ENCODE data around the gene PHLDA2. TPM values are rescaled to one million over a fixed set of nuclear protein-coding genes. Genes with fewer than 3 reads are reported as not detected.

The PHLDA2 gene
- total and polyA plus RNA-seq, 12 donors = 0.39 to 14.2 (median 0.89) TPM; not detected in 1

DNA sequence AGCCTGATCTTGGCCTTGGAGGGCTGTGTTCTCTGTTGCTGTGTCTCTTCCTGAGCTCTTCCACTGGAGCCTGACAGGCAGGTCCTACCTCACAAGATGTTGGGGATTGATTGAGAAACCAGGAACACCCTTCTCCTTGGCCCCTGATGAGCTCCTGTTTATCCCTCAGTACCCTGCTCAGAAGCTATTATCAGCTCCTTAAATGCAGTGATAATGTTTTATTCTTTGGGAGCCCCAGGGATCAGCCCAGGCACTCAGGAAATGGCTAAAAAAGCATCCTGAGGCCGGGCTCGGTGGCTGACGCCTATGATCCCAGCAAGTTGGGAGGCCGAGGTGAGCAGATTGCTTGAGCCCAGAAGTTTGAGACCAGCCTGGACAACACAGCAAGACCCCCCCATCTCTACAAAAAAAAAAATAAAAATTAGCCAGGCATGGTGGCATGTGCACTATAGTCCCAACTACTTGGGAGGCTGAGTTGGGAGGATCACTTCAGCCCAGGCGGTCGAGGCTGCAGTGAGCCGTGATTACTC, 4.9 kb upstream of the PHLDA2 start:
- 80 to 83% methylated on average over 7 of the region's 7 CpGs for WGBS, 2 donors
- intact Hi-C loops (cut with DNase I) = no loop called here
- TF ChIP-seq, protein P1, sequence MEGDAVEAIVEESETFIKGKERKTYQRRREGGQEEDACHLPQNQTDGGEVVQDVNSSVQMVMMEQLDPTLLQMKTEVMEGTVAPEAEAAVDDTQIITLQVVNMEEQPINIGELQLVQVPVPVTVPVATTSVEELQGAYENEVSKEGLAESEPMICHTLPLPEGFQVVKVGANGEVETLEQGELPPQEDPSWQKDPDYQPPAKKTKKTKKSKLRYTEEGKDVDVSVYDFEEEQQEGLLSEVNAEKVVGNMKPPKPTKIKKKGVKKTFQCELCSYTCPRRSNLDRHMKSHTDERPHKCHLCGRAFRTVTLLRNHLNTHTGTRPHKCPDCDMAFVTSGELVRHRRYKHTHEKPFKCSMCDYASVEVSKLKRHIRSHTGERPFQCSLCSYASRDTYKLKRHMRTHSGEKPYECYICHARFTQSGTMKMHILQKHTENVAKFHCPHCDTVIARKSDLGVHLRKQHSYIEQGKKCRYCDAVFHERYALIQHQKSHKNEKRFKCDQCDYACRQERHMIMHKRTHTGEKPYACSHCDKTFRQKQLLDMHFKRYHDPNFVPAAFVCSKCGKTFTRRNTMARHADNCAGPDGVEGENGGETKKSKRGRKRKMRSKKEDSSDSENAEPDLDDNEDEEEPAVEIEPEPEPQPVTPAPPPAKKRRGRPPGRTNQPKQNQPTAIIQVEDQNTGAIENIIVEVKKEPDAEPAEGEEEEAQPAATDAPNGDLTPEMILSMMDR (IDR thresholded peaks at IDR 0.05) = no peak
- DNase-seq (no peak), ATAC-seq (no peak)
- H3K27ac ChIP-seq = peak overlapping the region in 1 of 10 donors; percentile 31
- peaks cover 4 to 33% (median 15%) of the 10 kb centered on the region in 9 donors for H3K4me1 ChIP-seq
- no peaks in the 10 kb centered on the region for H3K36me3 ChIP-seq
- peaks cover 0 to 23% (median 16%) of the 10 kb centered on the region in 7 donors for H3K27me3 ChIP-seq
- peaks cover 0 to 20% (median 5%) of the 10 kb centered on the region in 11 donors for H3K9me3 ChIP-seq
- no peak overlapping the region for H3K4me3 ChIP-seq

DNA sequence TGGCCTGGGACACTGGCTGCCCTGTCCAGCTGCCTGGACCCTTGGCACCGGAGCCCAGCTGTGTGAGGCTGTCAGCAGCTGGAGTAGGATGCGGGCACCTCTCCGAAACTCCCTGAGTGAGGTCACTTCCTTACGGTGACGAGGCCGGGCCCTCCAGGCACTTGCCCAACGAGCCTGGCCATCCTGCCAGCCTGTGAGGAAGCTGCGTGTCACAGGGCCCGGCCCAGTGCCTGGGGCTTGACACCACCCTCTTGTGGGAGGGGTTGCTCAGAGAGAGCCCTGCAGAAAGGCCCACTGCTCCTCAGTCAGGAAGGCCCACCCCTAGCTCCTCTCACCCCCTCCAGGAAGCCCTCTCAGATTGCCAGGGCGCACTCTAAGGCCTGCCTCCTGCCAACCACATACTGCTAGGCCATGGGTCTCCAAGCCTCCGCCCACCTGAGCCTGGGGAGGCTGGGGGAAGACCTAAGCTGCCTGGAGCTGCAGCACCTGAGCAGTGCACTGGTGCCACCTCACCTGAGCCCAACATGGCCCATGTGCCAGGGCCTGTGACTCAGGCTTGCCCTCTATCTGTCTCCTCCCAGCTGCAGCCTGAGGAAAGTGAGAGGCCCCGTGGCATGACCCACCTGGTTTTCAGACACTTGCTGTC, 4.3 kb upstream of the PHLDA2 start:
- peaks cover 0 to 29% (median 22%) of the 10 kb centered on the region in 7 donors for H3K27me3 ChIP-seq

DNA sequence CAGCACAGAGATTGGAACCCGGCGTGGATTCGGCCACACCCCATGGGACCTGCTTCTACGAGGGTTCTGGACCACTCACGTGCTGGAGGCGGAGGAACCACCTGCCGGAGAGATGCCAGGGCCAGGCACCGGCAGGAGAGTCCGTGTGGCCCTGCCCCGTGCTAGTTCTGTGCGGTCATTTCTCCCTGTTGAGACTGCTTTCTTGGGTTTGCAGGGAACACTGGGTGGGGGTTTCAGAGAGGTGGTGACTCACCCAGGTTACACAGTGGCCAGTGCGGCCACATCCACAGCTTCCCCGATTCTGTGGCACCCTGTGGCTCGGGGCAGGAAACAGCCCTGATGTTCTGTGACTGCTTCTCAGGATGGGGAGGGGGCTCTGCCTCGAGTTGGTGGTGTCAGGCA, 3.6 kb upstream of the PHLDA2 start:
- 59 to 73% methylated on average over 15 of the region's 15 CpGs for WGBS, 2 donors
- H3K36me3 ChIP-seq = no peaks in the 10 kb centered on the region
- intact Hi-C loops (cut with DNase I) = no loop called here
- H3K27ac ChIP-seq = peak overlapping the region in 1 of 10 donors; percentile 71
- H3K4me3 ChIP-seq = no peak overlapping the region
- ATAC-seq (no peak), DNase-seq (no peak)
- H3K27me3 ChIP-seq = peaks cover 0 to 35% (median 28%) of the 10 kb centered on the region in 7 donors
- TF ChIP-seq, protein P1 (IDR thresholded peaks at IDR 0.05) = no peak
- peaks cover 9 to 46% (median 23%) of the 10 kb centered on the region in 9 donors for H3K4me1 ChIP-seq
- peaks cover 0 to 10% (median 5%) of the 10 kb centered on the region in 11 donors for H3K9me3 ChIP-seq

More for the DNA sequence above, 4.3 kb upstream of the PHLDA2 start:
- H3K9me3 ChIP-seq = peaks cover 0 to 15% (median 5%) of the 10 kb centered on the region in 11 donors
- ATAC-seq (peak; percentile 7 to 54 (median 42)), DNase-seq (peak; percentile 39 to 68)
- peak overlapping the region in 1 of 10 donors; percentile 71 for H3K27ac ChIP-seq
- no peak overlapping the region for H3K4me3 ChIP-seq
- WGBS, 2 donors = 46 to 54% methylated on average over 12 of the region's 12 CpGs
- H3K36me3 ChIP-seq = no peaks in the 10 kb centered on the region
- intact Hi-C loops (cut with DNase I) = no loop called here
- TF ChIP-seq, protein P1 (IDR thresholded peaks at IDR 0.05) = no peak
- peaks cover 8 to 39% (median 20%) of the 10 kb centered on the region in 9 donors for H3K4me1 ChIP-seq

DNA sequence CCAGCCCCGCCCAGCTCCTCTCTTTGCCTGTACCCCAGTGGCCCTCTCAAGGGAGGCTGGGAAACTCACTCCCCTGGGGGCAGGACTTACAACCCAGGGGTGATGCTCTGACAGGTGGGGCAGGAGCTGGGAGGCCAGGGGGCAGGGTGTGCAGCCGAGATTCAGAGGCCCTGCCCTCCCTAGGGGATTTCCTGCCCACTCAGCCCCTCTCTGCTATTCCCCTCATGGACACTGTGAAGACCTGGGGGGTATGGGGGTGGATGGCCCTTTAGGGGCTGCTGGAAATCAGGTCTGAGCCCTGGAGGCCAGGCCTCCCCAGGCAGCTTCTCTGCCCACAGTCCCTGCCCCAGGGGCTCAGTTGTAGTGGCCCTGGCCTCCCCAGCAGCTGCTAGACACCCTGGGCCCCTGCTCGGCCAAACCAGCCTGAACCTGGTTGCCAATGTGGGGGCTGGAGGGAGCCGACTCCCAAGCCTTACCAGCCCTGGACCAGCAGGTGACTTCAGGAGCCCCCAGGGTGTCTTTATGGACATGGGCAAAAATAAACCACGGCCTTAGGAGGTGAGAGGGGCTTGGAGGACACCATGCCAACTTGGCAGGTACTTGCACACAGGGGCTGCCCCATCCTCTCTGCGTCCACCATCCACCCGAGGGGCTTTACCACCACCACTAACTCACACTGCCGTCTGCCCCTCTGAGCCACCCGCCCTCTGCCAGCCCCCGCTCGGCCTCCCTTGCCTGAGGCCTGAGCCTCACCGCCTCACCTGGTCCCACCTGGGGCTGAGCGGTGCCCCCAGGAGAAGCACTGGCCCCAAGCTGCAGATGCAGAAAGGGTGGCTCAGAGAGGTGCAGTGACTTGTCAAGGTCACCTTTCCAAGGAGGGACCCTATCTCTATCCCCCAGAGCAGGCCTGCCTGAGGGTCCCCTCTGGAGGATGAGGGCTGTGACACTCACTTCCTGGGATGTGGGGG, 2.8 kb upstream of the PHLDA2 start:
- H3K4me1 ChIP-seq = peaks cover 9 to 46% (median 23%) of the 10 kb centered on the region in 9 donors
- no peak overlapping the region for H3K27ac ChIP-seq
- no peak for DNase-seq
- H3K9me3 ChIP-seq = peaks cover 0 to 2% (median 0%) of the 10 kb centered on the region in 11 donors
- peaks cover 0 to 43% (median 36%) of the 10 kb centered on the region in 7 donors for H3K27me3 ChIP-seq
- H3K36me3 ChIP-seq = no peaks in the 10 kb centered on the region
- TF ChIP-seq, protein P1 (IDR thresholded peaks at IDR 0.05) = no peak
- intact Hi-C loops (cut with DNase I) = no loop called here
- no peak overlapping the region for H3K4me3 ChIP-seq
- no peak for ATAC-seq
- WGBS, 2 donors = 80 to 81% methylated on average over 13 of the region's 13 CpGs
